ENCODE results near the gene PIWIL1.

PIWIL1 gene

GRCh38 chr12:130307859-130308258 lies 29.8 kb upstream of the PIWIL1 start:
- H3K4me1 ChIP-seq (ENCODE audit: control insufficient read depth in 2 of 2, insufficient read depth in 2 of 2, low read length in 2 of 2) = no peaks in the 10 kb centered on the region
- no peaks in the 10 kb centered on the region for H3K9me3 ChIP-seq (ENCODE audit: control insufficient read depth in 2 of 2, low read length in 2 of 2)
- no peaks in the 10 kb centered on the region for H3K27me3 ChIP-seq (ENCODE audit: control insufficient read depth in 2 of 2, insufficient read depth in 2 of 2, low read length in 2 of 2)
- H3K27ac ChIP-seq (ENCODE audit: low read depth in 2 of 2, low read length in 2 of 2) = no peak overlapping the region
- H3K36me3 ChIP-seq (ENCODE audit: control insufficient read depth in 2 of 2, insufficient read depth in 2 of 2, low read length in 2 of 2) = no peaks in the 10 kb centered on the region
- no peak overlapping the region for H3K4me3 ChIP-seq (ENCODE audit: low read length in 2 of 2)
- no peak overlapping the region for H3K9ac ChIP-seq (ENCODE audit: low read depth in 1 of 2, low read length in 2 of 2)

- no peaks in the 10 kb centered on the region for H3K27me3 ChIP-seq (ENCODE audit: control insufficient read depth in 2 of 2, insufficient read depth in 2 of 2, low read length in 2 of 2)
- H3K4me3 ChIP-seq (ENCODE audit: low read length in 2 of 2) = no peak overlapping the region
Measured at GRCh38 chr12:130308393-130308792, 29.3 kb upstream of the PIWIL1 start.

GRCh38 chr12:130316251-130316650 lies 21.4 kb upstream of the PIWIL1 start:
- H3K27me3 ChIP-seq (ENCODE audit: control insufficient read depth in 2 of 2, insufficient read depth in 2 of 2, low read length in 2 of 2) = no peaks in the 10 kb centered on the region
- no peak overlapping the region for H3K9ac ChIP-seq (ENCODE audit: low read depth in 1 of 2, low read length in 2 of 2)
- no peaks in the 10 kb centered on the region for H3K4me1 ChIP-seq (ENCODE audit: control insufficient read depth in 2 of 2, insufficient read depth in 2 of 2, low read length in 2 of 2)

More at GRCh38 chr12:130308393-130308792, 29.3 kb upstream of the PIWIL1 start:
- no peaks in the 10 kb centered on the region for H3K4me1 ChIP-seq (ENCODE audit: control insufficient read depth in 2 of 2, insufficient read depth in 2 of 2, low read length in 2 of 2)
- no peak overlapping the region for H3K27ac ChIP-seq (ENCODE audit: low read depth in 2 of 2, low read length in 2 of 2)
- no peak overlapping the region for H3K9ac ChIP-seq (ENCODE audit: low read depth in 1 of 2, low read length in 2 of 2)
- no peaks in the 10 kb centered on the region for H3K36me3 ChIP-seq (ENCODE audit: control insufficient read depth in 2 of 2, insufficient read depth in 2 of 2, low read length in 2 of 2)
- H3K9me3 ChIP-seq (ENCODE audit: control insufficient read depth in 2 of 2, low read length in 2 of 2) = no peaks in the 10 kb centered on the region

GRCh38 chr12:130320536-130320935 lies 17.2 kb upstream of the PIWIL1 start:
- Histone ChIP-seq H3K36me3 (ENCODE audit: control insufficient read depth in 2 of 2, insufficient read depth in 2 of 2, low read length in 2 of 2) (no peaks in the 10 kb centered on the region), H3K27ac (ENCODE audit: low read depth in 2 of 2, low read length in 2 of 2) (no peak overlapping the region), H3K9ac (ENCODE audit: low read depth in 1 of 2, low read length in 2 of 2) (no peak overlapping the region), H3K4me3 (ENCODE audit: low read length in 2 of 2) (no peak overlapping the region), H3K27me3 (ENCODE audit: control insufficient read depth in 2 of 2, insufficient read depth in 2 of 2, low read length in 2 of 2) (no peaks in the 10 kb centered on the region), H3K9me3 (ENCODE audit: control insufficient read depth in 2 of 2, low read length in 2 of 2) (no peaks in the 10 kb centered on the region), H3K4me1 (ENCODE audit: control insufficient read depth in 2 of 2, insufficient read depth in 2 of 2, low read length in 2 of 2) (no peaks in the 10 kb centered on the region)

More at GRCh38 chr12:130316251-130316650, 21.4 kb upstream of the PIWIL1 start:
- H3K27ac ChIP-seq (ENCODE audit: low read depth in 2 of 2, low read length in 2 of 2) = no peak overlapping the region
- no peaks in the 10 kb centered on the region for H3K9me3 ChIP-seq (ENCODE audit: control insufficient read depth in 2 of 2, low read length in 2 of 2)
- no peaks in the 10 kb centered on the region for H3K36me3 ChIP-seq (ENCODE audit: control insufficient read depth in 2 of 2, insufficient read depth in 2 of 2, low read length in 2 of 2)
- no peak overlapping the region for H3K4me3 ChIP-seq (ENCODE audit: low read length in 2 of 2)

- Histone ChIP-seq H3K36me3 (ENCODE audit: control insufficient read depth in 2 of 2, insufficient read depth in 2 of 2, low read length in 2 of 2) (no peaks in the 10 kb centered on the region), H3K4me1 (ENCODE audit: control insufficient read depth in 2 of 2, insufficient read depth in 2 of 2, low read length in 2 of 2) (no peaks in the 10 kb centered on the region), H3K27ac (ENCODE audit: low read depth in 2 of 2, low read length in 2 of 2) (no peak overlapping the region), H3K27me3 (ENCODE audit: control insufficient read depth in 2 of 2, insufficient read depth in 2 of 2, low read length in 2 of 2) (no peaks in the 10 kb centered on the region), H3K9me3 (ENCODE audit: control insufficient read depth in 2 of 2, low read length in 2 of 2) (no peaks in the 10 kb centered on the region), H3K4me3 (ENCODE audit: low read length in 2 of 2) (no peak overlapping the region), H3K9ac (ENCODE audit: low read depth in 1 of 2, low read length in 2 of 2) (no peak overlapping the region)
Measured at GRCh38 chr12:130322263-130322662, 15.4 kb upstream of the PIWIL1 start.

- H3K27me3 ChIP-seq (ENCODE audit: control insufficient read depth in 2 of 2, insufficient read depth in 2 of 2, low read length in 2 of 2) = peaks cover 3 to 7% of the 10 kb centered on the region in 2 donors
- no peak overlapping the region for H3K4me3 ChIP-seq (ENCODE audit: low read length in 2 of 2)
- no peaks in the 10 kb centered on the region for H3K4me1 ChIP-seq (ENCODE audit: control insufficient read depth in 2 of 2, insufficient read depth in 2 of 2, low read length in 2 of 2)
- no peaks in the 10 kb centered on the region for H3K36me3 ChIP-seq (ENCODE audit: control insufficient read depth in 2 of 2, insufficient read depth in 2 of 2, low read length in 2 of 2)
- no peak overlapping the region for H3K27ac ChIP-seq (ENCODE audit: low read depth in 2 of 2, low read length in 2 of 2)
- H3K9ac ChIP-seq (ENCODE audit: low read depth in 1 of 2, low read length in 2 of 2) = no peak overlapping the region
- no peaks in the 10 kb centered on the region for H3K9me3 ChIP-seq (ENCODE audit: control insufficient read depth in 2 of 2, low read length in 2 of 2)
Measured at GRCh38 chr12:130330685-130331084, 7.0 kb upstream of the PIWIL1 start.

- Histone ChIP-seq H3K4me1 (ENCODE audit: control insufficient read depth in 2 of 2, insufficient read depth in 2 of 2, low read length in 2 of 2) (no peaks in the 10 kb centered on the region), H3K4me3 (ENCODE audit: low read length in 2 of 2) (no peak overlapping the region), H3K27ac (ENCODE audit: low read depth in 2 of 2, low read length in 2 of 2) (no peak overlapping the region), H3K9ac (ENCODE audit: low read depth in 1 of 2, low read length in 2 of 2) (no peak overlapping the region), H3K27me3 (ENCODE audit: control insufficient read depth in 2 of 2, insufficient read depth in 2 of 2, low read length in 2 of 2) (peaks cover 3 to 7% of the 10 kb centered on the region in 2 donors), H3K9me3 (ENCODE audit: control insufficient read depth in 2 of 2, low read length in 2 of 2) (no peaks in the 10 kb centered on the region), H3K36me3 (ENCODE audit: control insufficient read depth in 2 of 2, insufficient read depth in 2 of 2, low read length in 2 of 2) (no peaks in the 10 kb centered on the region)
Measured at GRCh38 chr12:130331146-130331545, 6.5 kb upstream of the PIWIL1 start.

- Histone ChIP-seq H3K4me1 (ENCODE audit: control insufficient read depth in 2 of 2, insufficient read depth in 2 of 2, low read length in 2 of 2) (peaks cover 0 to 3% of the 10 kb centered on the region in 2 donors), H3K9me3 (ENCODE audit: control insufficient read depth in 2 of 2, low read length in 2 of 2) (no peaks in the 10 kb centered on the region), H3K4me3 (ENCODE audit: low read length in 2 of 2) (no peak overlapping the region), H3K27ac (ENCODE audit: low read depth in 2 of 2, low read length in 2 of 2) (no peak overlapping the region), H3K9ac (ENCODE audit: low read depth in 1 of 2, low read length in 2 of 2) (no peak overlapping the region), H3K27me3 (ENCODE audit: control insufficient read depth in 2 of 2, insufficient read depth in 2 of 2, low read length in 2 of 2) (peaks cover 3 to 7% of the 10 kb centered on the region in 2 donors), H3K36me3 (ENCODE audit: control insufficient read depth in 2 of 2, insufficient read depth in 2 of 2, low read length in 2 of 2) (no peaks in the 10 kb centered on the region)
Measured at GRCh38 chr12:130333341-130333740, 4.3 kb upstream of the PIWIL1 start.

- no peak overlapping the region for H3K27ac ChIP-seq (ENCODE audit: low read depth in 2 of 2, low read length in 2 of 2)
- no peak overlapping the region for H3K4me3 ChIP-seq (ENCODE audit: low read length in 2 of 2)
- H3K9ac ChIP-seq (ENCODE audit: low read depth in 1 of 2, low read length in 2 of 2) = no peak overlapping the region
- no peaks in the 10 kb centered on the region for H3K36me3 ChIP-seq (ENCODE audit: control insufficient read depth in 2 of 2, insufficient read depth in 2 of 2, low read length in 2 of 2)
- no peaks in the 10 kb centered on the region for H3K9me3 ChIP-seq (ENCODE audit: control insufficient read depth in 2 of 2, low read length in 2 of 2)
- peaks cover 3 to 4% of the 10 kb centered on the region in 2 donors for H3K4me1 ChIP-seq (ENCODE audit: control insufficient read depth in 2 of 2, insufficient read depth in 2 of 2, low read length in 2 of 2)
- peaks cover 3 to 7% of the 10 kb centered on the region in 2 donors for H3K27me3 ChIP-seq (ENCODE audit: control insufficient read depth in 2 of 2, insufficient read depth in 2 of 2, low read length in 2 of 2)
Measured at GRCh38 chr12:130334399-130334798, 3.3 kb upstream of the PIWIL1 start.

GRCh38 chr12:130334937-130335336 lies 2.8 kb upstream of the PIWIL1 start:
- Histone ChIP-seq H3K9ac (ENCODE audit: low read depth in 1 of 2, low read length in 2 of 2) (no peak overlapping the region), H3K9me3 (ENCODE audit: control insufficient read depth in 2 of 2, low read length in 2 of 2) (no peaks in the 10 kb centered on the region)

More at GRCh38 chr12:130334937-130335336, 2.8 kb upstream of the PIWIL1 start:
- H3K4me3 ChIP-seq (ENCODE audit: low read length in 2 of 2) = no peak overlapping the region
- H3K27me3 ChIP-seq (ENCODE audit: control insufficient read depth in 2 of 2, insufficient read depth in 2 of 2, low read length in 2 of 2) = peaks cover 3 to 7% of the 10 kb centered on the region in 2 donors
- no peaks in the 10 kb centered on the region for H3K36me3 ChIP-seq (ENCODE audit: control insufficient read depth in 2 of 2, insufficient read depth in 2 of 2, low read length in 2 of 2)
- no peak overlapping the region for H3K27ac ChIP-seq (ENCODE audit: low read depth in 2 of 2, low read length in 2 of 2)
- H3K4me1 ChIP-seq (ENCODE audit: control insufficient read depth in 2 of 2, insufficient read depth in 2 of 2, low read length in 2 of 2) = peaks cover 3 to 7% of the 10 kb centered on the region in 2 donors
